Epithelial cell of proximal tubule (primary cell): ENCODE data around the gene PPFIA1. TPM values are rescaled to one million over a fixed set of nuclear protein-coding genes. Genes with fewer than 3 reads are reported as not detected.
"Not testable (repeated sequence)": the region's sequence is repeated elsewhere in the genome, so short reads cannot be mapped to it uniquely, and the experiment has no call there.

ENCODE experiments used
- DNase-seq: peaks from one replicate; pipeline ENCODE4 v3.0.0-alpha.2; 2011; ENCODE audit warnings: low read depth
- H3K4me3 ChIP-seq: 2 replicates; pipeline ENCODE4 v1.5.1; 2011; ENCODE audit warnings: low read depth, mild to moderate bottlenecking, low read length
- total RNA-seq: library from RNA; depleted of rRNA; stranded (reverse); fragments of >200 nt; gene quantifications from 2 replicates; pipeline ENCODE4 v1.2.3, GENCODE V29; 2015
- TF ChIP-seq, protein P1 (sequence below): conservative IDR thresholded peaks from 2 replicates; pipeline ENCODE4 v1.5.1; 2012; ENCODE audit warnings: low read depth, mild to moderate bottlenecking, low read length

Gene PPFIA1
- total RNA-seq, 1 donor from 2014 or later: 18.0 TPM

DNA sequence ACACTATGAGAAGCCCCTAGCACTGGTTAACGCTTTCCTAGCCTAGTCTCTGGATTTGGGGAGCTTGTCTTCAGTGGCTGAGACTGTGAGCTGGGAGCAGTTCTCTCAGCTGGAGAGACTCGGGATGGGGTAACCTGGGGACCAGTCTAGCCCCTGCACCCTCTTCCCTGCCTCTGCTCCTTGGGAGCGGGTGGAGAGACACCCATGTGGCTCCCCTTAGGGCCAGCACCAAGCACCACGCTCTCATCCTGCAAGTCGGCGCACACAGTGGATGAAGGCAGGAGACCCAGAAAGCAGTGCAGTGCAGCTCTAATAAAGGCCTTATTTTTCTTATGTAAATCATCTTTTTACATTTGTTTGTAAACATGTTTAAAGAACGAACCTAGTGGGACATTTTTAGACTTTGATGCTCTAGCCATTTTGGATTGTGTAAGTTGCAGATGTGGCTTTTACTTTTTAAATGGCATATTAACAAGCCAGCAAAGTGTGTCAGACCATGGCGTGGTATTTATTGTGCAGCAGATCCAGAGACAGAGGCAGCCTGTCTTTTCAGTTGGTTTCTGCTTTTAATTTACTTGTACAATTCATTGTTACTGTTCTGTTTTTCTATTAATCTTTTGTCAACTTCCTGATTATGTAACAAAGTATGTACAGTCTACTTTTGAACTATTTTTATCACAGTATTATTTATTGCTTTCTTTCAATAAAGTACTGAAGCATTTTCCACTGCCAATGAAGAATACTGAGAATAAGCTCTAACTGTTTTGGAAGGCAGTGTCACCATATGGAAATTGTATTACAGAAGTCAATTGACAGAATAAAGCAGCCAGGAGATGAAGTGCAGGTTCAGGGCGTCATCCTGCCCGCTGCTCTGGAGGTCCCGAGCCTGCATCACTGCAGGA, 113.4 kb downstream of the PPFIA1 start:
- no peak overlapping the region for H3K4me3 ChIP-seq
- TF ChIP-seq, protein P1, sequence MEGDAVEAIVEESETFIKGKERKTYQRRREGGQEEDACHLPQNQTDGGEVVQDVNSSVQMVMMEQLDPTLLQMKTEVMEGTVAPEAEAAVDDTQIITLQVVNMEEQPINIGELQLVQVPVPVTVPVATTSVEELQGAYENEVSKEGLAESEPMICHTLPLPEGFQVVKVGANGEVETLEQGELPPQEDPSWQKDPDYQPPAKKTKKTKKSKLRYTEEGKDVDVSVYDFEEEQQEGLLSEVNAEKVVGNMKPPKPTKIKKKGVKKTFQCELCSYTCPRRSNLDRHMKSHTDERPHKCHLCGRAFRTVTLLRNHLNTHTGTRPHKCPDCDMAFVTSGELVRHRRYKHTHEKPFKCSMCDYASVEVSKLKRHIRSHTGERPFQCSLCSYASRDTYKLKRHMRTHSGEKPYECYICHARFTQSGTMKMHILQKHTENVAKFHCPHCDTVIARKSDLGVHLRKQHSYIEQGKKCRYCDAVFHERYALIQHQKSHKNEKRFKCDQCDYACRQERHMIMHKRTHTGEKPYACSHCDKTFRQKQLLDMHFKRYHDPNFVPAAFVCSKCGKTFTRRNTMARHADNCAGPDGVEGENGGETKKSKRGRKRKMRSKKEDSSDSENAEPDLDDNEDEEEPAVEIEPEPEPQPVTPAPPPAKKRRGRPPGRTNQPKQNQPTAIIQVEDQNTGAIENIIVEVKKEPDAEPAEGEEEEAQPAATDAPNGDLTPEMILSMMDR: no peak
- DNase-seq: no peak

DNA sequence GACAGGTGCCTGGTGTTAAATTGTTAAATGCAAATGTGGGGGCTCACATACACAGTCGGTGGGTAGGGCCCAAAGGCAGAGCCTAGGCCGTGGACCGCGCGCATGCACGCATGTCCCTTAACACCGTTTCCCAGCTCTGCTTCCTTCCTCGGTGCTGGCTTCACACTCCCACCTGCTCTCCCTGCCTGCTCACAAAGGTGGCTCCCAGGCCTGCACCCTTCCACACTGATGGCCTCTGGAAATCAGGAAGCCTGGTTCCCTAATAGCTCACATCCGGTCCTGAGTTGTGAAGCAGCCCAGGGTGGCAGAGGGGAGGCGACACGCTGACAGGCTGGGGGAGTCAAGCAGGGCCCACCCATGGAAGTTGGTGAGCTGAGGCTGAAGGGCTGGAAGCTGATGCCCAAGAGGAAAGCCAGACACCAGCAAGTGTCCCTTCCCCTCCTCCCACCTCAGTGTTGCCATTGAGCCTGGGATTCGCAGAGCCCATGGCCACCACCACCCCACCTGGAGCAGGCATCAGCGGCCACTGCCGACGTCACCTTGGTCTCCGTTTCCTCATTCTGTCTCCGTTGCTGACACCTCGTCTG, 114.2 kb downstream of the PPFIA1 start:
- no peak for DNase-seq
- TF ChIP-seq, protein P1: no peak
- no peak overlapping the region for H3K4me3 ChIP-seq

DNA sequence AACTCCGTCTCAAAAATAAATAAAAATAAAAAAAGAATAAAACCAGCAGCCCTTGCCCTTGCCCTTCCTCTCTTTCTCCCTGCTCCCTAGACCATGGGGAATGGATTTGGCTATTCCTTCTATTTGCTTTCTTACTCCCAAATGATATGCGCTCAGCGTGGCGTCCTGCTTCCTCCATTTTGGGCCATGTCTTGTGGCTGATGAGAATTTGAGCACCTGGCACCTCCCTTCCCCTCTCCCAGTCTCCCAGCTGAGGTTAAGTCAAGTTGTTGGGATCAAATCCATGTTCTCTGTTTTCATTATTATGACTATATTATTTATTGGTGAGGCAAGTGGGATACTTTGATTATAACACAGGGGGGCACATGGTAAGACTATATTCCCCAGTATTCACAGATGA, 117.1 kb downstream of the PPFIA1 start:
- DNase-seq: no peak
- TF ChIP-seq, protein P1: no peak
- no peak overlapping the region for H3K4me3 ChIP-seq

DNA sequence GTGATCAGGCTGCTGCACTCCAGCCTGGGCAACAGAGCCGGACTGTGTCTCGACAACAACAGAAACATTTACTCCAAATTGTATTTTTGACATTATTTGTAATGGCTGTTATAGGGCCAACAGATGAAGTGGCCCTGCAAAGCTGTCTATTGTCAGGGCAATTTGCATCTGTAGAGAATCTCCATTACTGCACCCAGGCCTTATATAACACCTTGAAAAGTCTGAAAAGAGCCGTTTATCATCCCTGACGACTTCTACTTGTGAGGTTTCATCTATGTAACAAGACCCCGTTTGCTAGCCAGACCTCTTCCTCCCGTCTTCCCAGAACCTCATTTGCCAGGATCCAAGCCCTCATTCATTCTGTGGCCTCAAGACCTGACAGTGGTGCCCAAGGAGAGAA, 118.7 kb downstream of the PPFIA1 start:
- DNase-seq: no peak
- TF ChIP-seq, protein P1: no peak
- no peak overlapping the region for H3K4me3 ChIP-seq

DNA sequence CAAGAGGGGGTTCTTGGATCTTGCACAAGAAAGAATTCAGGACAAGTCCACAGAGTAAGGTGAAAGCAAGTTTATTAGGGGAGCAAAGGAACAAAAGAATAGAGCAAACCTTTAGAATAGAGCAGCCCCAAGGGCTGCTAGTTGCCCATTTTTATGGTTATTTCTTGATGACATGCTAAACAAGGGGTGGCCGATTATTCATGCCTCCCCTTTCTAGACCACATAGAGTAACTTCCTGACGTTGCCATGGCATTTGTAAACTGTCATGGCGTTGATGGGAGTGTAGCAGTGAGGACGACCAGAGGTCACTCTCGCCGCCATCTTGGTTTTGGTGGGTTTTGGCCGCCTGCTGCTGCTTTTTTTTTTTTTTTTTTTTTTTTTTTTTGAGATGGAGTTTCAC, 120.4 kb downstream of the PPFIA1 start:
- DNase-seq: not testable (repeated sequence)

DNA sequence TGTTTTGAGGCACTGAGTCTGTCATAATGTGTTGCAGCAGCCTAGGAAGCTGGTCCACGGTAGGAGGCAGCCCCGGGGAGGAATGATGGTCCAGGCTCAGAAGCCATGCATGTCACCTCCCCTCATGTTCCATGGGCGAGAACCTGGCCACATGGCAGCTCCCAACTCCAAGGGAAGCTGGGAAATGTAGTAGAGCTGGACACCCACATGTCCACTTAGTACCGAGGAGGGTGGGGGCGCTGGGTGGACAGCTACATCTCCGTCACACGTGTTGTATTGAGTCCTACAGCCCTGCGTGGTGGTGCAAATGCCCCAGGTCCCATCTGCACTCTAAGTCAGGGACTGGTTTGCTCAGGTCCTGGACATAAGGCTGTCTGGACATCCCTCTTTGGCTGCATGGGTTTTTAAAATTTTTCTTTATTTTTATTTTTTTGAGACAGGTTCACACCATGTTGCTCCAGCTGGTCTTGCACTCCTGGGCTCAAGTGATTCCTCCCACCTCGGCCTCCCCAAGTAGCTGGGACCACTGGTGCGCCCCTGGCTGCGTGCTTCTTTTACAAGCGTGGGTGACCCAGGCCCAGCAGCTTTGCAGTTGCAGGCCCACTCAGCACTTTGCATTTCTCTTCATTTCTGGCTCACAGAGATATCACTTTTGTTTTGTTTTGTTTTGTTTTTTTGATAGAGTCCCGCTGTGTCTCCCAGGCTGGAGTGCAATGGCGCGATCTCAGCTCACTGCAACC, 123.9 kb downstream of the PPFIA1 start:
- H3K4me3 ChIP-seq: no peak overlapping the region
- TF ChIP-seq, protein P1: no peak
- no peak for DNase-seq

More for the DNA sequence above, 120.4 kb downstream of the PPFIA1 start:
- H3K4me3 ChIP-seq: not testable (repeated sequence)

DNA sequence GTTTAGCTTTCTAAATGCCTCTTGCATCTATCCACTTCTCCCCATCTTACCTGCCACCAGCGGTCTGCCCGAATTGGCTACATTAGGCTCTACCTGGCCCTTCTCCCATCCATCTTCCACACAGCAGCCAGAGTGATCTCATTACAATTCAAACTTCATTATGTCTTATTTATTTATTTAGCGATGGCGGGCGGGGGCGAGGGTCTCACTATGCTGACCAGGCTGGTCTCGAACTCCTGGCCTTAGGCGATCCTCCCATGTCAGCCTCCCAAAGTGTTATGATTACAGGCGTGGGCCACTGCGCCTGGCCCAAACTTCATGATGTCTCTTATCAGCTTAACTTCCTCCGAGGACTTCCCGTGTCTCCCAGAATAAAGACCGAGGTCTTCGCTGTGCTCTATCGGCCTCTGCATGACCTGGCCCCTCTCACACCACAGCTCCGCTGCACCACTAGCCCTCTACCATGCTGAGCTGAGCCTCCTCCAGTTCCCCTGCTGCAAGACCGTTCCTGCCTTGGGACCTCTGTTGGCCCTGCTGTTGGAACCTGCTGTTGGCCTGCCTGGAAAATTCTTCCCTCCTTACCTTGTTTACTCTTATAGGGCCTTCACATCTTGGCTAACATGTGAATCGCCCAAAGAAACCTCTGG, 127.0 kb downstream of the PPFIA1 start:
- H3K4me3 ChIP-seq: peak overlapping the region; percentile 60
- DNase-seq: no peak
- TF ChIP-seq, protein P1: no peak
